Measurements from ENCODE around the gene DHRS4L2. TPM values are rescaled to one million over a fixed set of nuclear protein-coding genes. Genes with fewer than 3 reads are reported as not detected.
"Not testable (repeated sequence)": the region's sequence is repeated elsewhere in the genome, so short reads cannot be mapped to it uniquely, and the experiment has no call there.

The DHRS4L2 gene
- total RNA-seq, 1 donor from 2014 or later = 24.9 TPM

DNA sequence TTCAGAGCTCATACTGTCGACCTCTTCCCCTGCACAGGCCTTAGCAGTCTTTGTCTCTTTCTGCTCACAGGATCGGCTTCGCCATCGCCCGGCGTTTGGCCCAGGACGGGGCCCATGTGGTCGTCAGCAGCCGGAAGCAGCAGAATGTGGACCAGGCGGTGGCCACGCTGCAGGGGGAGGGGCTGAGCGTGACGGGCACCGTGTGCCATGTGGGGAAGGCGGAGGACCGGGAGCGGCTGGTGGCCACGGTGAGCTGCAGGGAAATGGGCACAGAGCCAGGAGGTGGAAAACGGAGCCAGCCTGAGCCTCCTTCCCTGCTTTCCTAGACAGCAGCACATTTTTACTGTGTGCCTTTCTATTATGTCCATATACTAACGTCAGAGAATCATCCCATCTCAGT is 33.8 kb upstream of the DHRS4L2 start:
- not testable (repeated sequence) for H3K4me3 Mint-ChIP-seq (ENCODE audit: low read depth); H3K27ac Mint-ChIP-seq
- intact Hi-C loops (cut with micrococcal nuclease) = loop anchor here (2.0 to 10.0 kb wide), 3 partner anchors 60 to 388 kb away; partner anchors contain the start of gene AP1G2

DNA sequence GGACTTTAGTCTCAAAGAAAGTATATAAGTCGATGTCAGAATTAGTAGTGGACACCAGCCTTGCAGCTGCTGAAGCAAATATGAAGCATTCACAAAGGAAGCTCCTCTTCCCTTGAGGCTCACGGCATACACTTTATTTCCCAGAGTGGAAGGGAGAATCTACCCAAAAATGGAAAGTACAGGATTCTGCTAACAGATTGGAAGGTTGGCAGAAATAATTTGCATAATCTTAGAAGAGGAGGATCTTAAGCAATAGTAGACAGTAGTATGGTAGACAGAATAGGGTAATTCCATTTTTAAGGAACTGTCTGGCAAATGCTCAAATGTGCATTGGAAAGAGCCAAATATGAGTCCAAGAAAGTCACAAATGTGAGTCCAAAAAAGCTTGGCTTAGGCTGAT is 32.9 kb upstream of the DHRS4L2 start:
- not testable (repeated sequence) for H3K4me3 Mint-ChIP-seq (ENCODE audit: low read depth); H3K27ac Mint-ChIP-seq; DNase-seq (ENCODE audit: low spot score); H3K9me3 Mint-ChIP-seq; H3K36me3 Mint-ChIP-seq (ENCODE audit: low read depth); H3K27me3 Mint-ChIP-seq (ENCODE audit: low read depth)
- intact Hi-C loops (cut with micrococcal nuclease) = loop anchor here (2.0 to 10.0 kb wide), 2 partner anchors 59 to 289 kb away; no protein-coding TSS in a partner anchor
- peaks cover 16% of the 10 kb centered on the region for H3K4me1 Mint-ChIP-seq (ENCODE audit: low read depth)

More for the DNA sequence above, 33.8 kb upstream of the DHRS4L2 start:
- DNase-seq (ENCODE audit: low spot score); H3K27me3 Mint-ChIP-seq (ENCODE audit: low read depth); H3K9me3 Mint-ChIP-seq; H3K36me3 Mint-ChIP-seq (ENCODE audit: low read depth): not testable (repeated sequence)
- H3K4me1 Mint-ChIP-seq (ENCODE audit: low read depth) = peaks cover 16% of the 10 kb centered on the region

DNA sequence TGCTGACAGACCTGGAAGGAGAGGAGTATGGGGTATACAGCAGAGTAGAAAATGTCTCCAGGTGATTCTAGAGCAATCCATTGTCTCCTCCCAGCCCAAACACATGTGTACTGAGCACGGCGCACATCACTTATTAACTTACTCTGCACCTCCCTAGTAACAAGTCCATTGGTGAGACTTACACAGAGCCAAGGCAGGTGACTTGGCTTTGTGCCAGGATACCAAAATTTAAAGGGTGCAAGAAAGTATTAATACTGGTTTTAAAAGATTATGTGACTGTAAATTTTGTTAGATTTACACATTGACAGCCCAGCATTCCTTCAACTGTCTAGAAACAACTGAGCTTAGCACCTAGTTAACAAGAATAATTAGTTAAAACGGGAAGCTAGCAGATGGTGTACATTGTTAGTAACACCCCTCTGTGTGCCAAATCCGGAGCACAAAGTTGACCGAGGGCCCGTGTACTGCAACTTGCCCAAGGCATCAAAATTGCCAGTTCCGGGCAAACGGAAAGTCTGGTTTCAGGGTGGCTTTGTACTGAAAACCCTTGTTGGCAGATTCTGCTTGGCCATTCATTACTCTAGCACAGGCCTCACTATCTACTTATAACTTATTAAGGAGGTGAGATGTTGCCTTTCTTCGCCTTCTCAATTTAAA is 30.7 kb upstream of the DHRS4L2 start:
- not testable (repeated sequence) for DNase-seq (ENCODE audit: low spot score)

DNA sequence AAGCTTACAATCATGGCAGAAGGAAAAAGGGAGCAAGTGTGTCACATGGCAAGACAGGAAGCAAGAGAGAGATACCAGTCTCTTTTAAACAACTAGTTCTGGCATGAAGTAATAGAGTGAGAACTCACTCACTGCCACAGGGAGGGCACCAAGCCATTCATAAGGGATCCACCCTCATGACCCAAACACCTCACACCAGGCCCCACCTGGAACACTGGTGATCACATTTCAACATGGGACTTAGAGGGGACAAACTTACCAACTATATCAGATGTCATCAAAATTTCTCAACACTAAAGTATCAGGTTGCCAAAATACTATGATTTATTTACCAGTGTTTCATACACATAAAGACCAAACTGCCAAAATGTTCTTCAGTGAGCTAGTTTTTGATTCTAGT is 27.8 kb upstream of the DHRS4L2 start:
- H3K27me3 Mint-ChIP-seq (ENCODE audit: low read depth); intact Hi-C loops (cut with micrococcal nuclease); DNase-seq (ENCODE audit: low spot score); H3K36me3 Mint-ChIP-seq (ENCODE audit: low read depth); H3K4me1 Mint-ChIP-seq (ENCODE audit: low read depth); H3K9me3 Mint-ChIP-seq; H3K27ac Mint-ChIP-seq; H3K4me3 Mint-ChIP-seq (ENCODE audit: low read depth): not testable (repeated sequence)

More for the DNA sequence above, 30.7 kb upstream of the DHRS4L2 start:
- not testable (repeated sequence) for H3K36me3 Mint-ChIP-seq (ENCODE audit: low read depth); H3K4me3 Mint-ChIP-seq (ENCODE audit: low read depth); H3K9me3 Mint-ChIP-seq; H3K27ac Mint-ChIP-seq; H3K27me3 Mint-ChIP-seq (ENCODE audit: low read depth); H3K4me1 Mint-ChIP-seq (ENCODE audit: low read depth)
- intact Hi-C loops (cut with micrococcal nuclease) = loop anchor here (10.0 kb wide), 1 partner anchor 57 kb away; no protein-coding TSS in a partner anchor

DNA sequence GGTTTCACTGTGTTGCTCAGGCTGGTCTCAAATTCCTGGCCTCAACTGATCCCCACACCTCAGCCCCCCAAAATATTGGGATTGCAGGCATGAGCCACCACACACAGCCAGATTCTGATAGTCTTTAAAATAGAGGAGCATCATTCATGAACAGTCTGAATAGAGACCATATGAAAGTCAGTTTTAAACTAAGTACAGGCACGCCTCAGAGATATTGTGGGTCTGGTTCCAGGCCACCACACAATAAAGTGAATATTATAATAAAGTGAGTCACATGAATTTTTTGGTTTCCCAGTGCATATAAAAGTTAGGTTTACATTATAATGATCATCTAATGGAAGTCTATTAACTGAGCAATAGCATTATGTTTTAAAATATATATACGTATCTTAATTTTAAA is 27.0 kb upstream of the DHRS4L2 start:
- H3K27me3 Mint-ChIP-seq (ENCODE audit: low read depth); H3K4me3 Mint-ChIP-seq (ENCODE audit: low read depth); H3K36me3 Mint-ChIP-seq (ENCODE audit: low read depth); H3K9me3 Mint-ChIP-seq; DNase-seq (ENCODE audit: low spot score); H3K27ac Mint-ChIP-seq; H3K4me1 Mint-ChIP-seq (ENCODE audit: low read depth); intact Hi-C loops (cut with micrococcal nuclease): not testable (repeated sequence)

DNA sequence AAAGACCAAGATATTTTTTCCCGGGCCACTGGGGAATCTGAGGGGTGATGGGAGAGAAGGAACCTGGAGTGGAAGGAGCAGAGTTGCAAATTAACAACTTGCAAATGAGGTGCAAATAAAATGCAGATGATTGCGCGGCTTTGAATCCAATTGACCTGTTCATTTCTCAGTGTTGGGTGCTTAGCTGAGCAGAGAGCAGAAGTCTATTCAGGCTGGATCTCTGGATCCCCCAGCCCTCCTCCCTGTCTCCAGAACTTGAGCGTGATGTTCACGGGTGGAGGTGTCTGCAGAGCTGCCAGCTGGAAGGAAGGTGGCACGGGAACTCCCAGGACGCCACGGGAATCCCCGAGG is 19.6 kb upstream of the DHRS4L2 start:
- DNase-seq (ENCODE audit: low spot score); intact Hi-C loops (cut with micrococcal nuclease); H3K36me3 Mint-ChIP-seq (ENCODE audit: low read depth); H3K4me1 Mint-ChIP-seq (ENCODE audit: low read depth); H3K27ac Mint-ChIP-seq; H3K9me3 Mint-ChIP-seq; H3K27me3 Mint-ChIP-seq (ENCODE audit: low read depth): not testable (repeated sequence)
- H3K4me3 Mint-ChIP-seq (ENCODE audit: low read depth) = peak overlapping the region; percentile 17

DNA sequence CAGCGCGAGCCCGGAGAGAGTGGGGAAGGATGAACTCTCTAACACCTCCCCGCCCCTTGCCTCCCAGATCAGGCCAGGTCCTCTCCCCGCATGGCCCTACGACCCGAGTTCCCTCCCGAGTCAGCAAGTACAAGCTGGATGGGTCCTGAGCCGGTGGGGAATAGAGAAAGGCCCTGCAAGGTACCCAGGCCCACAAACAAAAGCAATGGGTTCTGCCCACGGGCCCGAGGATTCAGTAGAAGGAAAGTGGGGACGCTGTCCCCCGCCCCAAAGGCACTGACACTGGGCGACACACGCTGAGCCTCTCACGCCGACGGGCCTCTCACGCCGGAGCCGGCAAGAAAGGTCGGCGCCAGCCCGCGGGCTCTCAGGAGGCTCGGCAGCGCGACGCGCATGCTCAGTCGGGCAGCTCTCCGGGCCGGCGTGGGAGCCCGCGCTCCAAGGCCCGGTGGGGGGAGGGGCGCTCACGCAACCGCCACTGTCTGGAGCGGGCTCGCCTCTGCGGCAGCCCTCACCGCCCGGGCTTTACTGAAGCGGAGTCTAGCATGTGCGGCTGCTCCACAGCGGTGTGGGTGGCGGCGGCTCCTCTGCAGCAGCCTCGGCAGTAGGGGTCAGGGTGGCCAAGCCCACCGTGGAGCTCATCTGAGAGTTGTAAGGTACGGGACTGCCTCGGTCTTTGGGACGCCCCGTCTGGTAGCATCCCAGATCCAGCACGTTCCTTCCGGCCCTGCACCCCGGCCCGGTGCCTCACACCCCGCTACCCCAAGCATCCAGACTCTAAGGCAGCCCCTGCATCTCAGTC is 19.0 kb upstream of the DHRS4L2 start:
- H3K36me3 Mint-ChIP-seq (ENCODE audit: low read depth) = peaks cover 12% of the 10 kb centered on the region
- intact Hi-C loops (cut with micrococcal nuclease); H3K4me3 Mint-ChIP-seq (ENCODE audit: low read depth); H3K27me3 Mint-ChIP-seq (ENCODE audit: low read depth); H3K4me1 Mint-ChIP-seq (ENCODE audit: low read depth); H3K27ac Mint-ChIP-seq; H3K9me3 Mint-ChIP-seq: not testable (repeated sequence)
- DNase-seq (ENCODE audit: low spot score) = peak; percentile 49

DNA sequence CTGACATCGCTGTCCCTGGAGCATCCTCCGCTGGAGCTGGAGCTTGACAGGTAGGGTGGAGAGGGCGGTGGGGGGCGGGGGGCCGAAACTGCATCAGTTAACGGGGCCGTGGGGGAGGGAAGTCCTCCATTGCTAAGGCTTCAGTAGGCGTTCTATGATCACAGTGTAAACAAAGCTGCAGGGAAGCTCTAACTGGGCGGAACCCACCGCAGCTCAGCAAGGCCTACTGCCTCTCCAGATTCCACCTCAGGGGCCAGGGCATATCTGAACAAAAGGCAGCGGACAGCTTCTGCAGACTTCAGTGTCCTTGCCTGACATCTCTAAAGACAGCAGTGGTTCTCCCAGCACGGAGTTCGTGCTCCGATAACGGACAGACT is 18.5 kb upstream of the DHRS4L2 start:
- H3K4me3 Mint-ChIP-seq (ENCODE audit: low read depth); H3K27me3 Mint-ChIP-seq (ENCODE audit: low read depth); intact Hi-C loops (cut with micrococcal nuclease); H3K27ac Mint-ChIP-seq; H3K4me1 Mint-ChIP-seq (ENCODE audit: low read depth); H3K9me3 Mint-ChIP-seq; DNase-seq (ENCODE audit: low spot score): not testable (repeated sequence)
- peaks cover 18% of the 10 kb centered on the region for H3K36me3 Mint-ChIP-seq (ENCODE audit: low read depth)

DNA sequence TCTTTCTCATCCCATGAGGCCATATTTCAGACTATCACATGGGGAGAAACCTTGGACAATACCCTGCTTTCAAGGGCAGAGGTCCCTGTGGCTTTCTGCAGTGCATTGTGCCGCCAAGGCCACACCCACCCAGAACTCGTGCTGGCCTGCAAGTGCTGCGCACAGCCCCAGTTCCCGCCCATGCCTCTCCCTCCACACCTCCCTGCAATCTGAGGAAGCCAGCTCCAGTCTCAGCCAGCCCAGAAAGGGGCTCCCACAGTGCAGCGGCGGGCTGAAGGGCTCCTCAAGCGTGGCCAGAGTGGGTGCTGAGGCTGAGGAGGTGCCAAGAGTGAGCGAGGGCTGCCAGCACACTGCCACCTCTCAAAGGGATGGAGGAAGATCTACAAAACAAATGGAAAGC is 15.6 kb upstream of the DHRS4L2 start:
- H3K9me3 Mint-ChIP-seq; DNase-seq (ENCODE audit: low spot score); H3K4me1 Mint-ChIP-seq (ENCODE audit: low read depth); intact Hi-C loops (cut with micrococcal nuclease); H3K27me3 Mint-ChIP-seq (ENCODE audit: low read depth); H3K27ac Mint-ChIP-seq; H3K4me3 Mint-ChIP-seq (ENCODE audit: low read depth): not testable (repeated sequence)
- peaks cover 25% of the 10 kb centered on the region for H3K36me3 Mint-ChIP-seq (ENCODE audit: low read depth)

DNA sequence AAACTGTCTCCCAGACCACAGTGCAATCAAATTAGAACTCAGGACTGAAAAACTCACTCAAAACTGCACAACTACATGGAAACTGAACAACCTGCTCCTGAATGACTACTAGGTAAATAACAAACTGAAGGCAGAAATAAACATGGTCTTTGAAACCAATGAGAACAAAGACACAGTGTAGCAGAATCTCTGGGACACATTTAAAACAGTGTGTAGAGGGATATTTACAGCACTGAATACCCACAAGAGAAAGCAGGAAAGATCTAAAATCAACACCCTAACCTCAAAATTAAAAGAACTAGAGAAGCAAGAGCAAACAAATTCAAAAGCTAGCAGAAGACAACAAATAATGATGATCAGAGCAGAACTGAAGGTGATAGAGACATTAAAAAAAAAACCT is 14.7 kb upstream of the DHRS4L2 start:
- H3K36me3 Mint-ChIP-seq (ENCODE audit: low read depth) = peaks cover 25% of the 10 kb centered on the region
- H3K27ac Mint-ChIP-seq; DNase-seq (ENCODE audit: low spot score); H3K4me1 Mint-ChIP-seq (ENCODE audit: low read depth); H3K9me3 Mint-ChIP-seq; intact Hi-C loops (cut with micrococcal nuclease); H3K27me3 Mint-ChIP-seq (ENCODE audit: low read depth); H3K4me3 Mint-ChIP-seq (ENCODE audit: low read depth): not testable (repeated sequence)

DNA sequence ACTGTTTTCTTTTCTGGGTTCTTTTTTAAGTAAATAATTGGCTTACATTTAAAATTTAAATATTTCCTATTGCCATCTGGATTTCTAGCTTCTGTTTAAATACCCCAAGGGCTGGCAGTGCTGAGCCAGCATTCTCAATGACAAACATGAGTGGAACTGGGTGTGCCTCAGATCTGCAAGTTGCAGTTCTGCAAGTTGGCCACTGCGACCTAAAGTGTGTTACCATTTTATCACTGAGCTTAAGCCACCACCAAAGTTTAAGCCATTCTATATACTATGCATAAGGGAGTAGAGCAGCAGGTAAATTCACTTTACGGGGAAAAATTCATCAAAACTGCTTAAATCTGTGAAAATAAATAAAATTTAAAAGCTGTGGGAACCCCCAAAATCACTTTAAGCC is 11.5 kb upstream of the DHRS4L2 start:
- H3K4me1 Mint-ChIP-seq (ENCODE audit: low read depth); H3K4me3 Mint-ChIP-seq (ENCODE audit: low read depth); H3K9me3 Mint-ChIP-seq; DNase-seq (ENCODE audit: low spot score); intact Hi-C loops (cut with micrococcal nuclease); H3K27me3 Mint-ChIP-seq (ENCODE audit: low read depth); H3K27ac Mint-ChIP-seq: not testable (repeated sequence)
- H3K36me3 Mint-ChIP-seq (ENCODE audit: low read depth) = peaks cover 26% of the 10 kb centered on the region

DNA sequence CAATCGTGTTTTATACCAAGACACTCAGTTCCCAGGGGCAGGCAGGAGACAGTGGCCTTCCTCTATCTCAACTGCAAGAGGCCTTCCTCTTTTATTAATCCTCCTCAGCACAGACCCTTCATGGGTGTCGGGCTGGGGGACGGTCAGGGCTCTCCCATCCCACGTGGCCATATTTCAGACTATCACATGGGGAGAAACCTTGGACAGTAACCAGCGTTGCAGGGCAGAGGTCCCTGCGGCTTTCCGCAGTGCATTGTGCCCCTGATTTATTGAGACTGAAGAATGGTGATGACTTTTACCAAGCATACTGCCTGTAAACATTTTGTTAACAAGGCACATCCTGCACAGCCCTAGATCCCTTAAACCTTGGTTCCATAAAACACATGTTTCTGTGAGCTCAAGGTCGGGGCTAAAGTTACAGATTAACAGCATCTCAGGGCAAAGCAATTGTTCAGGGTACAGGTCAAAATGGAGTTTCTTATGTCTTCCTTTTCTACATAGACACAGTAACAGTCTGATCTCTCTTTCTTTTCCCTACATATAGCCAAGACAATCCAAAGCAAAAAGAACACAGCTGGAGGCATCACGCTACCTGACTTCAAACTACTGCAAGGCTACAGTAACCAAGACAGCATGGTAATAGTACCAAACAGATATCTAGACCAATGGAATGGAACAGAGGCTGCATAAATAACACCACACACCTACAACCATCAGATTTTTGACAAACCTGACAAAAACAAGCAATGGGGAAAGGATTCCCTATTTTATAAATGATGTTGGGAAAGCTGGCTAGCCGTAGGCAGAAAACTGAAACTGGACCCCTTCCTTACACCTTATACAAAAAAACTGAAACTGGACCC is 6.5 kb upstream of the DHRS4L2 start:
- H3K27ac Mint-ChIP-seq; intact Hi-C loops (cut with micrococcal nuclease); H3K4me1 Mint-ChIP-seq (ENCODE audit: low read depth); H3K4me3 Mint-ChIP-seq (ENCODE audit: low read depth); H3K27me3 Mint-ChIP-seq (ENCODE audit: low read depth); H3K9me3 Mint-ChIP-seq; DNase-seq (ENCODE audit: low spot score): not testable (repeated sequence)
- peaks cover 16% of the 10 kb centered on the region for H3K36me3 Mint-ChIP-seq (ENCODE audit: low read depth)
